ENCODE measurements around the gene RAC2.

GRCh38 chr22:37218399-37218770, 25.7 kb downstream of the RAC2 start:
- TF ChIP-seq ZNF668 (CRISPR knock-in tag; IDR thresholded peaks at IDR 0.05): no peak
- TF ChIP-seq ZNF830 (CRISPR knock-in tag; IDR thresholded peaks at IDR 0.05): no peak
- no peak for TF ChIP-seq GABPA (tag; conservative IDR thresholded peaks at IDR 0.05; ENCODE audit: low read depth)
- TF ChIP-seq ZNF217 (CRISPR knock-in tag; IDR thresholded peaks at IDR 0.05): no peak
- no peak for TF ChIP-seq SETDB1 (IDR thresholded peaks at IDR 0.05; ENCODE audit: low read length)
- TF ChIP-seq SIN3A (IDR thresholded peaks at IDR 0.05; ENCODE audit: borderline replicate concordance in 2 of 2, control insufficient read depth in 1 of 2, low read depth in 2 of 2, low read length in 2 of 2): no peak
- TF ChIP-seq, protein P1, sequence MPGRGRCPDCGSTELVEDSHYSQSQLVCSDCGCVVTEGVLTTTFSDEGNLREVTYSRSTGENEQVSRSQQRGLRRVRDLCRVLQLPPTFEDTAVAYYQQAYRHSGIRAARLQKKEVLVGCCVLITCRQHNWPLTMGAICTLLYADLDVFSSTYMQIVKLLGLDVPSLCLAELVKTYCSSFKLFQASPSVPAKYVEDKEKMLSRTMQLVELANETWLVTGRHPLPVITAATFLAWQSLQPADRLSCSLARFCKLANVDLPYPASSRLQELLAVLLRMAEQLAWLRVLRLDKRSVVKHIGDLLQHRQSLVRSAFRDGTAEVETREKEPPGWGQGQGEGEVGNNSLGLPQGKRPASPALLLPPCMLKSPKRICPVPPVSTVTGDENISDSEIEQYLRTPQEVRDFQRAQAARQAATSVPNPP (IDR thresholded peaks at IDR 0.05; ENCODE audit: borderline replicate concordance, insufficient read depth, insufficient read length): no peak
- no peak for TF ChIP-seq THRA (IDR thresholded peaks at IDR 0.05)
- TF ChIP-seq, protein P2, sequence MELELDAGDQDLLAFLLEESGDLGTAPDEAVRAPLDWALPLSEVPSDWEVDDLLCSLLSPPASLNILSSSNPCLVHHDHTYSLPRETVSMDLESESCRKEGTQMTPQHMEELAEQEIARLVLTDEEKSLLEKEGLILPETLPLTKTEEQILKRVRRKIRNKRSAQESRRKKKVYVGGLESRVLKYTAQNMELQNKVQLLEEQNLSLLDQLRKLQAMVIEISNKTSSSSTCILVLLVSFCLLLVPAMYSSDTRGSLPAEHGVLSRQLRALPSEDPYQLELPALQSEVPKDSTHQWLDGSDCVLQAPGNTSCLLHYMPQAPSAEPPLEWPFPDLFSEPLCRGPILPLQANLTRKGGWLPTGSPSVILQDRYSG (tag; conservative IDR thresholded peaks at IDR 0.05; ENCODE audit: low read depth): no peak
- TF ChIP-seq PRPF4 (IDR thresholded peaks at IDR 0.05; ENCODE audit: insufficient read depth, low read depth, low read length, poor library complexity, severe bottlenecking): no peak
- no peak for TF ChIP-seq CTCF (IDR thresholded peaks at IDR 0.05 in 2 of 3, conservative IDR thresholded peaks at IDR 0.05 in 1 of 3; ENCODE audit: insufficient read depth in 2 of 3, low read depth in 1 of 3, low read length in 3 of 3)
- TF ChIP-seq, protein P3, sequence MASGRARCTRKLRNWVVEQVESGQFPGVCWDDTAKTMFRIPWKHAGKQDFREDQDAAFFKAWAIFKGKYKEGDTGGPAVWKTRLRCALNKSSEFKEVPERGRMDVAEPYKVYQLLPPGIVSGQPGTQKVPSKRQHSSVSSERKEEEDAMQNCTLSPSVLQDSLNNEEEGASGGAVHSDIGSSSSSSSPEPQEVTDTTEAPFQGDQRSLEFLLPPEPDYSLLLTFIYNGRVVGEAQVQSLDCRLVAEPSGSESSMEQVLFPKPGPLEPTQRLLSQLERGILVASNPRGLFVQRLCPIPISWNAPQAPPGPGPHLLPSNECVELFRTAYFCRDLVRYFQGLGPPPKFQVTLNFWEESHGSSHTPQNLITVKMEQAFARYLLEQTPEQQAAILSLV (tag; IDR thresholded peaks at IDR 0.05): no peak
- TF ChIP-seq ZZZ3 (IDR thresholded peaks at IDR 0.05): no peak

Data from K562 (cell line).